ENCODE measurements around the gene KCNH2.

Gene KCNH2

GRCh38 chr7:150936018-150936417 is 42.1 kb downstream of the KCNH2 start:
- no peak for DNase-seq (ENCODE audit: low spot score)

GRCh38 chr7:150935149-150935548 is 43.0 kb downstream of the KCNH2 start:
- no peak for DNase-seq (ENCODE audit: low spot score)

- no peak for DNase-seq (ENCODE audit: low spot score)
Measured at GRCh38 chr7:150934045-150934766, 43.9 kb downstream of the KCNH2 start.

- peak; percentile 49 for DNase-seq (ENCODE audit: low spot score)
Measured at GRCh38 chr7:150931199-150931869, 46.8 kb downstream of the KCNH2 start.

DNA sequence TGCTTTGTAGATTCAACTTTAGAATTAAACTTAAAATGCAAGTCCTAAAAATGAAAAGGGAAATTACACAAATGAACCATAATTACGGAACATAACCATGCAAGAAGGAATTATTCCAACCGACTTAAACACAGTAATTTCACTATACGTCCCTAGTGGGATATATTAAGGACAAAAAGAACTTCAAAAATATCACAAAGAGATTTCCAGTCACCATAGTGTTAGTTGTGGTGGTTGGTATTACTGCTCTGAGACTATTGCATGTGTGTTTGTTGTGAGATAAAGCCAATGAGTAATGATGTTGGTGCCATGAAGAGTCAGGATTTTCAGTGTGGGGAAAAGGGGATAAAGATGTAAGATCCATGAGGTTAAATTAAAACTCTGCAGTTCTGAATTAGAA is 49.6 kb downstream of the KCNH2 start:
- no peak for DNase-seq (ENCODE audit: low spot score)

- no peak for DNase-seq (ENCODE audit: low spot score)
Measured at GRCh38 chr7:150927956-150928344, 50.2 kb downstream of the KCNH2 start.

- DNase-seq (ENCODE audit: low spot score): no peak
Measured at GRCh38 chr7:150927157-150927955, 50.8 kb downstream of the KCNH2 start.

DNA sequence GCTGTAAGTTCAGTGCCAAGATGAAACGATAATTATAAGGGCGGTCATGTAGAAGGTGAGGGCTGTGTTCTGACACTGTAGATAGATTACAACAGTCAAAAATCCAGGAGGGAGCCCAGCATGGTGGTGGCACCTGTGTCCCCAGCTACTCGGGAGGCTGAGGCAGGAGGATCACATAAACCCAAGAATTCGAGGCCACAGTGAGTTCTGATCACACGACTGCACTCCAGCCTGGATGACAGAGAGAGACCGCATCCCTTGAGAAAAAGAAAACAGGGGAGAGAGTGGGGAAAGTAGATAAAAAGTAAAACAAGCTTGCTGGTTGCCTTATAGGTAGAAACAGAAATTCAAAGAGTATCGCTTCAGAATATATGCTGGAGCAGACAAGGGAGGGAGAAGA is 52.1 kb downstream of the KCNH2 start:
- no peak for DNase-seq (ENCODE audit: low spot score)

DNA sequence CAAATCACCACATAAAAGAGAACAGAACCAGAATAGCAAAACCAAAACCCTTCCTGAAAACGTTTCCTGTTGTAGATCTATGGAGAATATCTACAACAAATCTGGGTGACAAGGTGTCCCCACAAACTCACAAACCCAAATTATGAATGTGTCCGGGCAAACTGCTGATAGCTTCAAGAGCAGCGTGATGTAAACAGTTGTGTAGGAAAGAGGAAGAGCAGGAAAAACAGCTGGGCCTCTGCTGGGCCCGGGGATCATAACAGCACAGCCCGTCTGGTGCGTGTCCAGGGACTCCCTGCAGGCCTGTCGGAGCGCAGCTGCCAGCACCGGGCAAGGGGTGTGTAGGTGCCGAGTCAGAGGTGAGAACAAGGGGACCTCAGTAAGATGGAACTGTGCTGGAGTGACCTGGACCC is 53.7 kb downstream of the KCNH2 start:
- DNase-seq (ENCODE audit: low spot score): no peak

- DNase-seq (ENCODE audit: low spot score): no peak
Measured at GRCh38 chr7:150923802-150924201, 54.3 kb downstream of the KCNH2 start.

DNA sequence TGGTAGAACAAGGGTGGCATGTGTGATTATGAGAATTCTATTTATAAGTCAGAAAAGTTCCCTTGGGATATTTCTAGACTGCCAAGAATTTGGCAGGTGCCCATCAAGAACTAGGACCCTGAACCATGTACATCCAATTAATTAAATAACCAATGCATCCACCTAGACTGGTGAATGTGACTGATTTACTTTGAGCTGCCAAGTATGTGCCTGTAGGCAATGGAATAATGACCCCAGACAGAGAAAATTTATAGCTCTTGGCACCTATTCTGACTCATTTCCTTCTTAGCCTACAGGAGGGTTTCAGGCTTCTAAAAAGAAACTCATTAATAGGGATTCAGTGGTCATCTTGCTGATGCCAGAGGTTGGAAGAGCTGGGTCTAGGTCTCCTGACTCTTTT is 54.9 kb downstream of the KCNH2 start:
- no peak for DNase-seq (ENCODE audit: low spot score)

GRCh38 chr7:150919160-150919559 is 59.0 kb downstream of the KCNH2 start:
- no peak for DNase-seq (ENCODE audit: low spot score)

DNA sequence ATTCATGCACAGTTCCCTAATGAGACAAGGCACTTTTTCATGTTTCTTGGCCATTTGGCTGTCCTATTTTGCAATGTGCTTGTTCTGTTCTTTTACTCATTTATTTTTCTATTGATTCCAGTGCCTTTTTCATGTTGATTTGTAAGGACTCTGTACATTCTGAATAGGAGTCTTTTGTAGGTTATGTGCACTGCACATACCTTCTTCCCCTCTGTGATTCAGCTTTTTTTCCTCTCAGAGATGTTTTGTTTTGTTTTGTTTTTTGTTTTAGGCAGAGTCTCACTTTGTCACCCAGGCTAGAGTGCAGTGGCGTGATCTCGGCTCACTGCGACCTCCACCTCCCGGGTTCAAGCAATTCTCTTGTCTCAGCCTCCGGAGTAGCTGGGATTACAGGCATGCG is 59.7 kb downstream of the KCNH2 start:
- DNase-seq (ENCODE audit: low spot score): no peak

DNA sequence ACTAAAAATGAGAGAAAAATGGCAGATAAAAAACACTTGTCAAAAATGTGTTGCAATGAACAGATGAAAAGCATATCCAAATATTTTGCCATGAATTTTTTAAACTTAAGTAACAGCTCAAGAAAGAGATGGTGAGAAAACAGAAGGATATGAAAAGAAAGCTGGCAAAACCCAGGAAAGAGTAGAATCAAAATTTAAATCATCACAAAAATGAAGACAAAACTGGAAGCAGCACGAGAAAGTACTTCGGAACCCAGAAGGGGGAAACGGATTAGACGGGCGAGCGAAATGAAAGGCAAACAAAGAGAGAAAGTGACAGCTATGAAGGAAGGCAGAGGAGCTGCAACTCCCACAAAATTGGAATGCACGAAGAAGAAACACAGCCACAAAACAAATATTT is 60.2 kb downstream of the KCNH2 start:
- DNase-seq (ENCODE audit: low spot score): no peak

- no peak for DNase-seq (ENCODE audit: low spot score)
Measured at GRCh38 chr7:150916670-150917069, 61.5 kb downstream of the KCNH2 start.

- DNase-seq (ENCODE audit: low spot score): no peak
Measured at GRCh38 chr7:150914966-150915365, 63.2 kb downstream of the KCNH2 start.

DNA sequence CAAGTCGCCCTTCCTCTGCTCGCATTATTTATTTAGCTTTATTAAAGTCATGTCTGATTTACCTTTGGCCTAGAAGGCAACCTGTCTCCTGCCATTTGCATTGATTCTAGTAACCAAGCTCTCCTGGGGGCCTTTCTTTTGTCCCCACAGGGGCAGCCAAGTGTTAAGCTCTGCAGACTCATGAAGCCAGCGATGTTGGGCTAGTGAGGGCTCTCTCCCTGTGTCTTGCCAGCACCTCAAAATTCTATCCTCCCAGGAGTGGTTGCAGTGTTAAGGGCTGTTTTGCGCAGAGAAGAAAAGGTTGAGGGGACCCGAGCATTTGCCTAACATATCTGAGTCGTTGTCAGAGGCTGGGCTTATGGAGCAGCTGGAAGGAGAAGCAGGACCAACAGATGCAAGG is 63.9 kb downstream of the KCNH2 start:
- DNase-seq (ENCODE audit: low spot score): no peak

- no peak for DNase-seq (ENCODE audit: low spot score)
Measured at GRCh38 chr7:150912427-150912826, 65.7 kb downstream of the KCNH2 start.

- DNase-seq (ENCODE audit: low spot score): no peak
Measured at GRCh38 chr7:150911590-150912267, 66.4 kb downstream of the KCNH2 start.

GRCh38 chr7:150910996-150911422 is 67.1 kb downstream of the KCNH2 start:
- DNase-seq (ENCODE audit: low spot score): peak; percentile 36

DNA sequence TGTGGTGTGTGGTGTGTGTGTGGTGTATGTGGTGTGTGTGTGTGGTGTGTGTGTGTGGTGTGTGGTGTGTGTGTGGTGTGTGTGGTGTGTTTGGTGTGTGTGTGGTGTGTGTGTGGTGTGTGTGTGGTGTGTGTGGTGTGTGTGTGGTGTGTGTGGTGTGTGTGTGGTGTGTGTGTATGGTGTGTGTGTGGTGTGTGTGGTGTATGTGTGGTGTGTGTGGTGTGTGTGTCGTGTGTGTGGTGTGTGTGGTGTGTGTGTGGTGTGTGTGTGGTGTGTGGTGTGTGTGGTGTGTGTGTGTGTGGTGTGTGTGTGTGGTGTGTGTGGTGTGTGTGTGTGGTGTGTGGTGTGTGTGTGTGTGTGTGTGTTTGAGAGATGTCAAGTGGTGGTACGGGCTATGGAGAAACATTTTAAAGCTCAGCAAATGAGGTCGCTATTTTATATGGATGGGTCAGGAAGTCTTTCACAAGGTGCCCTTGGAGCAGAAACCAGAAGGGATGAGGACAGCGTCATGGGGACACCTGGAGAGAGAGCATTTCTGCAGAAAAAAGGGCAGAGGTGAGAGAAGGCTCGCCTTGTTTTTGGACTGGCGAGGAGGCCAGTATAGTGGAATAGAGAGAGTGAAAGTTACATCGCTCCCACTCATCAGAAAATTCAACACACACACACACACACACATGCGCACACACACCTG is 67.7 kb downstream of the KCNH2 start:
- peak; percentile 47 for DNase-seq (ENCODE audit: low spot score)

All from SK-N-DZ (cell line).